Liver (tissue), 9 donors: ENCODE measurements around the gene NLK. TPM values are rescaled to one million over a fixed set of nuclear protein-coding genes. Genes with fewer than 3 reads are reported as not detected.

Source experiments
- DNase-seq: peaks from one replicate; pipeline ENCODE4 v3.0.0-alpha.2; 2017; ENCODE audit warnings: low spot score
- H3K27ac ChIP-seq, 2 donors: one replicate each; pipeline ENCODE4 v1.7.0; 2013; ENCODE audit warnings: inconsistent platforms in 2 of 2, low read length in 2 of 2, control low read depth in 1 of 2, low read depth in 1 of 2, mild to moderate bottlenecking in 1 of 2
- H3K27me3 ChIP-seq, 4 donors: one replicate each; pipeline versions ENCODE4 v1.6.1 to v1.7.0; 2013; ENCODE audit warnings: low read length in 3 of 4, inconsistent platforms in 1 of 4, mild to moderate bottlenecking in 1 of 4, moderate library complexity in 1 of 4; ENCODE audit not compliant: control insufficient read depth in 4 of 4, insufficient read depth in 4 of 4
- H3K36me3 ChIP-seq, 4 donors: one replicate each; pipeline versions ENCODE4 v1.6.1 to v1.7.0; 2013; ENCODE audit warnings: low read length in 3 of 4, mild to moderate bottlenecking in 3 of 4, low read depth in 1 of 4, moderate library complexity in 1 of 4; ENCODE audit not compliant: control insufficient read depth in 4 of 4, insufficient read depth in 3 of 4
- H3K4me1 ChIP-seq, 4 donors: one replicate each; pipeline versions ENCODE4 v1.6.1 to v1.7.0; 2013; ENCODE audit warnings: low read length in 3 of 4, mild to moderate bottlenecking in 3 of 4, moderate library complexity in 1 of 4; ENCODE audit not compliant: control insufficient read depth in 4 of 4, insufficient read depth in 4 of 4
- H3K4me3 ChIP-seq, 3 donors: one replicate each; pipeline versions ENCODE4 v1.6.1 to v1.7.0; 2013; ENCODE audit warnings: low read length in 3 of 3, control low read depth in 1 of 3, low read depth in 1 of 3, mild to moderate bottlenecking in 1 of 3
- H3K9ac ChIP-seq, 2 donors: one replicate each; pipeline ENCODE4 v1.7.0; 2013; ENCODE audit warnings: low read length in 2 of 2, mild to moderate bottlenecking in 2 of 2, moderate library complexity in 2 of 2, control low read depth in 1 of 2, low read depth in 1 of 2
- H3K9me3 ChIP-seq, 4 donors: one replicate each; pipeline versions ENCODE4 v1.6.1 to v1.7.0; 2013; ENCODE audit warnings: low read length in 3 of 4; ENCODE audit not compliant: control insufficient read depth in 4 of 4
- FOXA1 ChIP-seq: IDR thresholded peaks from 2 replicates; pipeline ENCODE4 v1.6.1; 2016; ENCODE audit warnings: antibody characterized with exemption
- FOXA2 ChIP-seq: IDR thresholded peaks from 2 replicates; pipeline ENCODE4 v1.6.1; 2016; ENCODE audit warnings: antibody characterized with exemption
- JUND ChIP-seq, 2 donors: IDR thresholded peaks; 2 replicates each; pipeline ENCODE4 v1.6.1; 2016; ENCODE audit warnings: antibody characterized with exemption in 2 of 2
- NR2F2 ChIP-seq: IDR thresholded peaks from 2 replicates; pipeline ENCODE4 v1.6.1; 2016; ENCODE audit warnings: antibody characterized with exemption
- RAD21 ChIP-seq, 2 donors: IDR thresholded peaks; 2 replicates each; pipeline ENCODE4 v1.6.1; 2016; ENCODE audit warnings: antibody characterized with exemption in 2 of 2, mild to moderate bottlenecking in 2 of 2
- REST ChIP-seq: IDR thresholded peaks from 2 replicates; pipeline ENCODE4 v1.6.1; 2016; ENCODE audit warnings: antibody characterized with exemption, mild to moderate bottlenecking
- SP1 ChIP-seq: IDR thresholded peaks from 2 replicates; pipeline ENCODE4 v1.6.1; 2018; ENCODE audit warnings: antibody characterized with exemption, mild to moderate bottlenecking
- TAF1 ChIP-seq: conservative IDR thresholded peaks from 2 replicates; pipeline ENCODE4 v1.6.1; 2016; ENCODE audit warnings: antibody characterized with exemption, mild to moderate bottlenecking
- YY1 ChIP-seq: IDR thresholded peaks from 2 replicates; pipeline ENCODE4 v1.6.1; 2016; ENCODE audit warnings: antibody characterized with exemption, mild to moderate bottlenecking
- WGBS: extraction: QIAGEN DNeasy Blood & Tissue Kit; methylation state at CpG from one replicate; pipeline ENCODE4 v1.1.7; 2013; 5-methylcytosine and 5-hydroxymethylcytosine counted together
- polyA plus RNA-seq, 2 donors: library from polyadenylated mRNA; stranded (reverse) in 1 of 2; unstranded in 1 of 2; fragments of 200-250 nt in 1 of 2; fragments of >200 nt in 1 of 2; fragmentation: Nextera tagmentation in 1 of 2; extraction: Ambion mirVana in 1 of 2; gene quantifications; one replicate each; pipeline versions ENCODE4 v1.2.1 to v1.2.3, GENCODE V29; 2013 to 2015
- total RNA-seq, 2 donors: library from RNA; depleted of rRNA; stranded (reverse); fragments of >200 nt; gene quantifications; one replicate each; pipeline ENCODE4 v1.2.3, GENCODE V29; 2014
- TF ChIP-seq, protein P1 (sequence below): fragments of 150-350 bp; IDR thresholded peaks from 2 replicates; pipeline ENCODE4 v1.5.1; 2017; ENCODE audit warnings: improper control_type of control experiment, low read depth, low read length; ENCODE audit not compliant: missing input control
- TF ChIP-seq, protein P2 (sequence below): IDR thresholded peaks from 2 replicates; pipeline ENCODE4 v1.6.1; 2016; ENCODE audit warnings: antibody characterized with exemption
- TF ChIP-seq, protein P3 (sequence below): IDR thresholded peaks from 2 replicates; pipeline ENCODE4 v1.6.1; 2016; ENCODE audit warnings: antibody characterized with exemption
- donor health status: healthy.
- donor health status: healthy.
- donor health status: healthy.
- donor health status: healthy.
- donor health status: healthy.

Gene NLK
- total and polyA plus RNA-seq, 4 donors: 4.4 to 17.4 (median 9.2) TPM

DNA sequence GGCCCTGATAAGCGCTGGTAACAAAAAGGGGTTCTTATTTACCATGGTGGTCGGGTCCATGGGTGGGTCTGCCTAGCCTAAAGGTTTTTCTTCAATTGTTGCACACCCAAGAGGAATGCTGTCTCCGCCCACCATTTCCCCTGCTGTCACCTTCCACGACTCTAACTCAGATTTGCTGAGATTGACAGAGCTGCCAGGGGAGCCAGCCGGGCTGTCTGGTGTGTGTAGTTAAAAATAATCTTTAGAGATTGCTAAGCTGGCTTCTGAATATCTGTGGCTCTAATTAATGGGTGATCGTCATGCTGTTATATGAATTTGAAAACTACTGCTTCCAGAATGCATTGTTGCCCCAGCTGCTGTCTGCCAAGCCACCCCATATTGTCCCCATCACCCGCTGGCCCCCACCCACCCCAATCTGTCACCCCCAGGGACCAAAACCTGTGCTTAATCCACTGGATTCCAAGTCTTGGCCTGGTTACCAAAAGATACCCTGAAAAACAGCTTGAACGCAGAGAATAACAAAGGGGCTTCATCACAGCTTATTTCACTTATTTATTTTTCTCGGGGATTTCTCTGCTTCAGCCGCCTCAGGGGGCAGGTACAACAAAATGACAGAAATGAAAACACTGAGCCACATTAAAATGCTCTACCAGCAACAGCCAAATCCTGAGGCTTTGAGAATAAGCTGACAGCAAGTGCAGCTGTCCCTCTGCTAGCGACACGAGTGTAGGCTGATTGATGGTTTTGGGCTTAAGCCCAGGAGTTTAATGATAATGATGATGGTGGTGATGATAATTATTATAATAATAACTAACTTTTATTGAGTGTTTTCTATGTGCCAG lies 46.1 kb upstream of the NLK start:
- Histone ChIP-seq H3K4me3 (no peak overlapping the region), H3K36me3 (no peaks in the 10 kb centered on the region), H3K27ac (no peak overlapping the region), H3K27me3 (no peaks in the 10 kb centered on the region), H3K9me3 (no peaks in the 10 kb centered on the region), H3K4me1 (no peaks in the 10 kb centered on the region), H3K9ac (no peak overlapping the region)
- DNase-seq: no peak
- TF ChIP-seq SP1 (no peak), YY1 (no peak), FOXA2 (no peak), REST (no peak)
- TF ChIP-seq, protein P1, sequence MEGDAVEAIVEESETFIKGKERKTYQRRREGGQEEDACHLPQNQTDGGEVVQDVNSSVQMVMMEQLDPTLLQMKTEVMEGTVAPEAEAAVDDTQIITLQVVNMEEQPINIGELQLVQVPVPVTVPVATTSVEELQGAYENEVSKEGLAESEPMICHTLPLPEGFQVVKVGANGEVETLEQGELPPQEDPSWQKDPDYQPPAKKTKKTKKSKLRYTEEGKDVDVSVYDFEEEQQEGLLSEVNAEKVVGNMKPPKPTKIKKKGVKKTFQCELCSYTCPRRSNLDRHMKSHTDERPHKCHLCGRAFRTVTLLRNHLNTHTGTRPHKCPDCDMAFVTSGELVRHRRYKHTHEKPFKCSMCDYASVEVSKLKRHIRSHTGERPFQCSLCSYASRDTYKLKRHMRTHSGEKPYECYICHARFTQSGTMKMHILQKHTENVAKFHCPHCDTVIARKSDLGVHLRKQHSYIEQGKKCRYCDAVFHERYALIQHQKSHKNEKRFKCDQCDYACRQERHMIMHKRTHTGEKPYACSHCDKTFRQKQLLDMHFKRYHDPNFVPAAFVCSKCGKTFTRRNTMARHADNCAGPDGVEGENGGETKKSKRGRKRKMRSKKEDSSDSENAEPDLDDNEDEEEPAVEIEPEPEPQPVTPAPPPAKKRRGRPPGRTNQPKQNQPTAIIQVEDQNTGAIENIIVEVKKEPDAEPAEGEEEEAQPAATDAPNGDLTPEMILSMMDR: no peak
- TF ChIP-seq, protein P2, sequence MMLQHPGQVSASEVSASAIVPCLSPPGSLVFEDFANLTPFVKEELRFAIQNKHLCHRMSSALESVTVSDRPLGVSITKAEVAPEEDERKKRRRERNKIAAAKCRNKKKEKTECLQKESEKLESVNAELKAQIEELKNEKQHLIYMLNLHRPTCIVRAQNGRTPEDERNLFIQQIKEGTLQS: no peak
- 65% methylated on average over 12 of the region's 12 CpGs for WGBS

GRCh38 chr17:27997044-27997401 lies 45.5 kb upstream of the NLK start:
- Histone ChIP-seq H3K9ac (no peak overlapping the region), H3K4me1 (no peaks in the 10 kb centered on the region), H3K36me3 (no peaks in the 10 kb centered on the region), H3K27me3 (no peaks in the 10 kb centered on the region), H3K9me3 (no peaks in the 10 kb centered on the region), H3K4me3 (no peak overlapping the region), H3K27ac (no peak overlapping the region)
- no peak for DNase-seq
- TF ChIP-seq REST: no peak
- TF ChIP-seq FOXA1: no peak
- TF ChIP-seq RAD21 (IDR thresholded peaks at IDR 0.05): no peak
- TF ChIP-seq JUND (IDR thresholded peaks at IDR 0.05): no peak
- TF ChIP-seq, protein P3, sequence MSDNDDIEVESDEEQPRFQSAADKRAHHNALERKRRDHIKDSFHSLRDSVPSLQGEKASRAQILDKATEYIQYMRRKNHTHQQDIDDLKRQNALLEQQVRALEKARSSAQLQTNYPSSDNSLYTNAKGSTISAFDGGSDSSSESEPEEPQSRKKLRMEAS: no peak
- no peak for TF ChIP-seq NR2F2
- no peak for TF ChIP-seq TAF1
